Body of pancreas (tissue), 4 donors: Measurements from ENCODE around the gene MRGPRX2. TPM values are rescaled to one million over a fixed set of nuclear protein-coding genes. Genes with fewer than 3 reads are reported as not detected.

Source experiments
- ATAC-seq: fragments of 150-250 bp; one replicate; pipeline ENCODE4 v1.9.1; 2016
- DNase-seq, 4 donors: peaks; one replicate each; pipeline ENCODE4 v3.0.0-alpha.2; 2019
- H3K27ac ChIP-seq, 4 donors: fragments of 200-600 bp; sonication (generic); 1 replicate in 3 of 4; 2 replicates in 1 of 4; pipeline versions ENCODE4 v1.5.1 to v1.6.1; 2016 to 2019; ENCODE audit warnings: mild to moderate bottlenecking in 1 of 4, mixed read lengths in 1 of 4, moderate library complexity in 1 of 4
- H3K27me3 ChIP-seq, 2 donors: fragments of 200-600 bp; sonication (generic); one replicate each; pipeline ENCODE4 v1.6.0; 2016; ENCODE audit warnings: mild to moderate bottlenecking in 1 of 2
- H3K36me3 ChIP-seq, 2 donors: fragments of 200-600 bp; sonication (generic); replicated peaks in 1 of 2; 2 replicates each; pipeline ENCODE4 v1.5.1; 2016; ENCODE audit warnings: low read depth in 2 of 2; ENCODE audit not compliant: insufficient read depth in 1 of 2
- H3K4me1 ChIP-seq: fragments of 200-600 bp; sonication (generic); one replicate; pipeline ENCODE4 v1.6.0; 2016
- H3K4me3 ChIP-seq, 2 donors: fragments of 200-600 bp; sonication (generic); 1 replicate in 1 of 2; 2 replicates in 1 of 2; pipeline ENCODE4 v1.5.1; 2016 to 2019
- H3K9me3 ChIP-seq, 3 donors: fragments of 200-600 bp; sonication (generic); 1 replicate in 2 of 3; 2 replicates in 1 of 3; pipeline ENCODE4 v1.5.1; 2016
- CTCF ChIP-seq, 7 experiments: fragments of 450-650 bp in 4 of 7; fragments of 200-600 bp in 3 of 7; sonication (generic) in 3 of 7; IDR thresholded peaks; one replicate each; pipeline ENCODE4 v1.5.1; 2016 to 2019; ENCODE audit warnings: antibody characterized with exemption in 7 of 7
- POLR2A ChIP-seq, 3 donors: fragments of 450-650 bp; IDR thresholded peaks; one replicate each; pipeline ENCODE4 v1.6.1; 2016; ENCODE audit warnings: antibody characterized with exemption in 3 of 3, mild to moderate bottlenecking in 2 of 3
- WGBS, 2 donors: methylation state at CpG; one replicate each; pipeline ENCODE4 v1.1.5; 2017; 5-methylcytosine and 5-hydroxymethylcytosine counted together
- intact Hi-C: fragments of 100-400 bp; cut with DNase I; formaldehyde crosslinking; loops from one replicate; pipeline ENCODE4 v1.15.1; 2023
- total RNA-seq, 2 donors: library from RNA; depleted of rRNA; stranded (reverse); fragments of >200 nt; gene quantifications; one replicate each; pipeline ENCODE4 v1.1.0, GENCODE V29; 2016

Gene MRGPRX2
- total RNA-seq, 2 donors from 2014 or later, result not detected

GRCh38 chr11:19079643-19080440 lies 19.3 kb upstream of the MRGPRX2 start:
- peak; percentile 76 for ATAC-seq
- H3K27ac ChIP-seq, result peak overlapping the region; percentile 56 to 85 (median 72)
- no peak overlapping the region for H3K4me3 ChIP-seq
- TF ChIP-seq POLR2A (IDR thresholded peaks at IDR 0.05) (no peak), CTCF (IDR thresholded peaks at IDR 0.05) (no peak)
- peaks cover 32% of the 10 kb centered on the region for H3K4me1 ChIP-seq
- peak; percentile 39 to 69 (median 57) for DNase-seq
- intact Hi-C loops, result no loop called here
- WGBS, 2 donors, result 41 to 42% methylated on average over 6 of the region's 6 CpGs
- H3K9me3 ChIP-seq, result no peaks in the 10 kb centered on the region
- H3K36me3 ChIP-seq, result no peaks in the 10 kb centered on the region
- H3K27me3 ChIP-seq, result no peaks in the 10 kb centered on the region

GRCh38 chr11:19077965-19078364 lies 17.4 kb upstream of the MRGPRX2 start:
- H3K36me3 ChIP-seq, result no peaks in the 10 kb centered on the region
- H3K27me3 ChIP-seq, result no peaks in the 10 kb centered on the region
- ATAC-seq, result no peak
- TF ChIP-seq CTCF (IDR thresholded peaks at IDR 0.05), result no peak
- no peak for TF ChIP-seq POLR2A (IDR thresholded peaks at IDR 0.05)
- intact Hi-C loops, result no loop called here
- peaks cover 47% of the 10 kb centered on the region for H3K4me1 ChIP-seq
- no peak overlapping the region for H3K4me3 ChIP-seq
- no peaks in the 10 kb centered on the region for H3K9me3 ChIP-seq
- no peak overlapping the region for H3K27ac ChIP-seq
- DNase-seq, result no peak

GRCh38 chr11:19076744-19077589 lies 16.4 kb upstream of the MRGPRX2 start:
- Histone ChIP-seq H3K4me1 (peaks cover 47% of the 10 kb centered on the region), H3K27me3 (no peaks in the 10 kb centered on the region), H3K9me3 (no peaks in the 10 kb centered on the region), H3K36me3 (no peaks in the 10 kb centered on the region), H3K4me3 (no peak overlapping the region), H3K27ac (no peak overlapping the region)
- TF ChIP-seq CTCF (IDR thresholded peaks at IDR 0.05), result peak; percentile 77 to 100 (median 84)
- TF ChIP-seq POLR2A (IDR thresholded peaks at IDR 0.05), result no peak
- 45 to 53% methylated on average over 10 of the region's 10 CpGs for WGBS, 2 donors
- peak; percentile 60 to 74 (median 68) for DNase-seq
- peak; percentile 45 for ATAC-seq
- intact Hi-C loops, result no loop called here

- DNase-seq (peak in 2 of 4 donors; percentile 19 to 43), ATAC-seq (no peak)
- Histone ChIP-seq H3K4me3 (no peak overlapping the region), H3K9me3 (no peaks in the 10 kb centered on the region), H3K36me3 (no peaks in the 10 kb centered on the region), H3K4me1 (peaks cover 41% of the 10 kb centered on the region), H3K27me3 (no peaks in the 10 kb centered on the region), H3K27ac (no peak overlapping the region)
- TF ChIP-seq CTCF (IDR thresholded peaks at IDR 0.05) (no peak), POLR2A (IDR thresholded peaks at IDR 0.05) (no peak)
- WGBS, 2 donors, result 59 to 64% methylated on average over 3 of the region's 3 CpGs
- intact Hi-C loops, result no loop called here
Measured at GRCh38 chr11:19075636-19076035, 15.1 kb upstream of the MRGPRX2 start.
